GM23338 (cell line): ENCODE data around the gene COX6B1. TPM values are rescaled to one million over a fixed set of nuclear protein-coding genes. Genes with fewer than 3 reads are reported as not detected.
A peak's percentile ranks its signal among the peaks of the same experiment; 100 is the strongest.
"Not testable (repeated sequence)": the region's sequence is repeated elsewhere in the genome, so short reads cannot be mapped to it uniquely, and the experiment has no call there.

ENCODE experiments used
- ATAC-seq: fragments of 200-7000 bp; cut with Tn5 transposase; 3 replicates; pipeline ENCODE4 v1.9.1; 2020
- DNase-seq: peaks from one replicate; pipeline ENCODE4 v3.0.0-alpha.2; 2015; ENCODE audit warnings: low spot score
- H2AFZ ChIP-seq: fragments of 200-600 bp; sonication (generic); 2 replicates; pipeline ENCODE4 v1.8.0; 2016; ENCODE audit warnings: antibody characterized with exemption, mild to moderate bottlenecking, moderate library complexity
- H3F3A ChIP-seq: fragments of 200-600 bp; sonication (generic); replicated peaks from 2 replicates; pipeline ENCODE4 v1.8.0; 2017; ENCODE audit warnings: antibody characterized with exemption, mixed run types, low read depth
- H3K27ac ChIP-seq: fragments of 200-600 bp; sonication (generic); 2 replicates; pipeline ENCODE4 v1.6.1; 2016; ENCODE audit warnings: low read depth
- H3K27me3 ChIP-seq: fragments of 200-600 bp; sonication (generic); 2 replicates; pipeline ENCODE4 v1.8.0; 2016; ENCODE audit warnings: mild to moderate bottlenecking, mixed run types, moderate library complexity; ENCODE audit not compliant: insufficient read depth
- H3K36me3 ChIP-seq: fragments of 200-600 bp; sonication (generic); 2 replicates; pipeline ENCODE4 v1.8.0; 2016; ENCODE audit warnings: mild to moderate bottlenecking; ENCODE audit not compliant: insufficient read depth
- H3K4me1 ChIP-seq: fragments of 200-600 bp; sonication (generic); 2 replicates; pipeline ENCODE4 v1.8.0; 2016; ENCODE audit warnings: mild to moderate bottlenecking, moderate library complexity; ENCODE audit not compliant: insufficient read depth
- H3K4me2 ChIP-seq: fragments of 200-600 bp; sonication (generic); 2 replicates; pipeline ENCODE4 v1.7.1; 2017; ENCODE audit warnings: mixed run types
- H3K4me3 ChIP-seq: fragments of 200-600 bp; sonication (generic); 2 replicates; pipeline ENCODE4 v1.6.1; 2016; ENCODE audit warnings: mixed run types
- H3K79me2 ChIP-seq: fragments of 200-600 bp; sonication (generic); replicated peaks from 2 replicates; pipeline ENCODE4 v1.8.0; 2017; ENCODE audit warnings: mild to moderate bottlenecking; ENCODE audit not compliant: insufficient read depth
- H3K9me2 ChIP-seq: fragments of 200-600 bp; sonication (generic); 2 replicates; pipeline ENCODE4 v1.8.0; 2017; ENCODE audit not compliant: insufficient read depth
- H4K20me1 ChIP-seq: fragments of 200-600 bp; sonication (generic); replicated peaks from 2 replicates; pipeline ENCODE4 v1.8.0; 2017; ENCODE audit warnings: mild to moderate bottlenecking; ENCODE audit not compliant: insufficient read depth
- H3K27ac Mint-ChIP-seq: 2 replicates; pipeline ENCODE4 v1.8.0; 2020; ENCODE audit warnings: inconsistent platforms, mild to moderate bottlenecking, moderate library complexity, mixed read lengths
- H3K27me3 Mint-ChIP-seq: 3 replicates; pipeline ENCODE4 v1.8.0; 2022; ENCODE audit warnings: low read depth, mild to moderate bottlenecking, moderate library complexity, mixed read lengths, inconsistent platforms; ENCODE audit not compliant: insufficient read depth, poor library complexity
- H3K36me3 Mint-ChIP-seq: 3 replicates; pipeline ENCODE4 v1.8.0; 2021; ENCODE audit warnings: low read depth, mild to moderate bottlenecking, inconsistent platforms, moderate library complexity, mixed read lengths
- H3K4me1 Mint-ChIP-seq: 3 replicates; pipeline ENCODE4 v1.8.0; 2020; ENCODE audit warnings: mild to moderate bottlenecking, inconsistent platforms, mixed read lengths
- H3K4me3 Mint-ChIP-seq: 3 replicates; pipeline ENCODE4 v1.8.0; 2021; ENCODE audit warnings: moderate library complexity, mild to moderate bottlenecking, inconsistent platforms, mixed read lengths
- H3K9me3 Mint-ChIP-seq: 3 replicates; pipeline ENCODE4 v1.8.0; 2020; ENCODE audit warnings: moderate library complexity, mild to moderate bottlenecking, inconsistent platforms, mixed read lengths
- CREB1 ChIP-seq: fragments of 250-450 bp; sonication (Bioruptor Pico); IDR thresholded peaks from 2 replicates; pipeline ENCODE4 v1.5.0; 2020; ENCODE audit warnings: low read depth, mild to moderate bottlenecking, moderate library complexity
- JUNB ChIP-seq: IDR thresholded peaks from one replicate; pipeline ENCODE4 v1.6.1; 2016; ENCODE audit warnings: antibody characterized with exemption; ENCODE audit not compliant: unreplicated experiment
- ZNF114 ChIP-seq: fragments of 250-450 bp; sonication (Bioruptor Pico); IDR thresholded peaks from 2 replicates; pipeline ENCODE4 v1.5.0; 2020; ENCODE audit warnings: mild to moderate bottlenecking, moderate library complexity
- ZNF331 ChIP-seq: fragments of 250-450 bp; sonication (Bioruptor Pico); IDR thresholded peaks from 2 replicates; pipeline ENCODE4 v1.5.0; 2020; ENCODE audit warnings: low read depth, mild to moderate bottlenecking, moderate library complexity
- polyA plus RNA-seq: library from polyadenylated mRNA; unstranded; fragments of >200 nt; fragmentation: Nextera tagmentation; extraction: Ambion mirVana; gene quantifications from 2 replicates; pipeline ENCODE4 v1.2.1, GENCODE V29; 2016
- total RNA-seq: library from RNA; depleted of rRNA; stranded (reverse); fragments of >200 nt; shearing (Covaris generic); gene quantifications from 2 replicates; pipeline ENCODE4 v1.2.3, GENCODE V29; 2014
- TF ChIP-seq, protein P1 (sequence below): IDR thresholded peaks from 2 replicates; pipeline ENCODE4 v1.6.1; 2016; ENCODE audit warnings: antibody characterized with exemption
- TF ChIP-seq, protein P2 (sequence below): fragments of 250-450 bp; sonication (Bioruptor Pico); IDR thresholded peaks from 2 replicates; pipeline ENCODE4 v1.5.0; 2020; ENCODE audit warnings: mild to moderate bottlenecking, moderate library complexity

The COX6B1 gene
- total and polyA plus RNA-seq, 2 experiments from 2014 or later = 564 to 1,532 TPM

GRCh38 chr19:35675589-35676140 is 27.5 kb downstream of the COX6B1 start:
- TF ChIP-seq, protein P1, sequence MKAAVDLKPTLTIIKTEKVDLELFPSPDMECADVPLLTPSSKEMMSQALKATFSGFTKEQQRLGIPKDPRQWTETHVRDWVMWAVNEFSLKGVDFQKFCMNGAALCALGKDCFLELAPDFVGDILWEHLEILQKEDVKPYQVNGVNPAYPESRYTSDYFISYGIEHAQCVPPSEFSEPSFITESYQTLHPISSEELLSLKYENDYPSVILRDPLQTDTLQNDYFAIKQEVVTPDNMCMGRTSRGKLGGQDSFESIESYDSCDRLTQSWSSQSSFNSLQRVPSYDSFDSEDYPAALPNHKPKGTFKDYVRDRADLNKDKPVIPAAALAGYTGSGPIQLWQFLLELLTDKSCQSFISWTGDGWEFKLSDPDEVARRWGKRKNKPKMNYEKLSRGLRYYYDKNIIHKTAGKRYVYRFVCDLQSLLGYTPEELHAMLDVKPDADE = no peak
- no peak for TF ChIP-seq JUNB
- no peak for TF ChIP-seq CREB1
- no peak for TF ChIP-seq ZNF114
- no peak for DNase-seq

GRCh38 chr19:35689836-35690235 is 41.7 kb downstream of the COX6B1 start:
- no peak overlapping the region for H3K4me2 ChIP-seq
- DNase-seq (no peak), ATAC-seq (no peak)
- no peaks in the 10 kb centered on the region for H4K20me1 ChIP-seq
- no peak overlapping the region for H3K4me3 ChIP-seq
- no peaks in the 10 kb centered on the region for H3F3A ChIP-seq
- TF ChIP-seq, protein P2, sequence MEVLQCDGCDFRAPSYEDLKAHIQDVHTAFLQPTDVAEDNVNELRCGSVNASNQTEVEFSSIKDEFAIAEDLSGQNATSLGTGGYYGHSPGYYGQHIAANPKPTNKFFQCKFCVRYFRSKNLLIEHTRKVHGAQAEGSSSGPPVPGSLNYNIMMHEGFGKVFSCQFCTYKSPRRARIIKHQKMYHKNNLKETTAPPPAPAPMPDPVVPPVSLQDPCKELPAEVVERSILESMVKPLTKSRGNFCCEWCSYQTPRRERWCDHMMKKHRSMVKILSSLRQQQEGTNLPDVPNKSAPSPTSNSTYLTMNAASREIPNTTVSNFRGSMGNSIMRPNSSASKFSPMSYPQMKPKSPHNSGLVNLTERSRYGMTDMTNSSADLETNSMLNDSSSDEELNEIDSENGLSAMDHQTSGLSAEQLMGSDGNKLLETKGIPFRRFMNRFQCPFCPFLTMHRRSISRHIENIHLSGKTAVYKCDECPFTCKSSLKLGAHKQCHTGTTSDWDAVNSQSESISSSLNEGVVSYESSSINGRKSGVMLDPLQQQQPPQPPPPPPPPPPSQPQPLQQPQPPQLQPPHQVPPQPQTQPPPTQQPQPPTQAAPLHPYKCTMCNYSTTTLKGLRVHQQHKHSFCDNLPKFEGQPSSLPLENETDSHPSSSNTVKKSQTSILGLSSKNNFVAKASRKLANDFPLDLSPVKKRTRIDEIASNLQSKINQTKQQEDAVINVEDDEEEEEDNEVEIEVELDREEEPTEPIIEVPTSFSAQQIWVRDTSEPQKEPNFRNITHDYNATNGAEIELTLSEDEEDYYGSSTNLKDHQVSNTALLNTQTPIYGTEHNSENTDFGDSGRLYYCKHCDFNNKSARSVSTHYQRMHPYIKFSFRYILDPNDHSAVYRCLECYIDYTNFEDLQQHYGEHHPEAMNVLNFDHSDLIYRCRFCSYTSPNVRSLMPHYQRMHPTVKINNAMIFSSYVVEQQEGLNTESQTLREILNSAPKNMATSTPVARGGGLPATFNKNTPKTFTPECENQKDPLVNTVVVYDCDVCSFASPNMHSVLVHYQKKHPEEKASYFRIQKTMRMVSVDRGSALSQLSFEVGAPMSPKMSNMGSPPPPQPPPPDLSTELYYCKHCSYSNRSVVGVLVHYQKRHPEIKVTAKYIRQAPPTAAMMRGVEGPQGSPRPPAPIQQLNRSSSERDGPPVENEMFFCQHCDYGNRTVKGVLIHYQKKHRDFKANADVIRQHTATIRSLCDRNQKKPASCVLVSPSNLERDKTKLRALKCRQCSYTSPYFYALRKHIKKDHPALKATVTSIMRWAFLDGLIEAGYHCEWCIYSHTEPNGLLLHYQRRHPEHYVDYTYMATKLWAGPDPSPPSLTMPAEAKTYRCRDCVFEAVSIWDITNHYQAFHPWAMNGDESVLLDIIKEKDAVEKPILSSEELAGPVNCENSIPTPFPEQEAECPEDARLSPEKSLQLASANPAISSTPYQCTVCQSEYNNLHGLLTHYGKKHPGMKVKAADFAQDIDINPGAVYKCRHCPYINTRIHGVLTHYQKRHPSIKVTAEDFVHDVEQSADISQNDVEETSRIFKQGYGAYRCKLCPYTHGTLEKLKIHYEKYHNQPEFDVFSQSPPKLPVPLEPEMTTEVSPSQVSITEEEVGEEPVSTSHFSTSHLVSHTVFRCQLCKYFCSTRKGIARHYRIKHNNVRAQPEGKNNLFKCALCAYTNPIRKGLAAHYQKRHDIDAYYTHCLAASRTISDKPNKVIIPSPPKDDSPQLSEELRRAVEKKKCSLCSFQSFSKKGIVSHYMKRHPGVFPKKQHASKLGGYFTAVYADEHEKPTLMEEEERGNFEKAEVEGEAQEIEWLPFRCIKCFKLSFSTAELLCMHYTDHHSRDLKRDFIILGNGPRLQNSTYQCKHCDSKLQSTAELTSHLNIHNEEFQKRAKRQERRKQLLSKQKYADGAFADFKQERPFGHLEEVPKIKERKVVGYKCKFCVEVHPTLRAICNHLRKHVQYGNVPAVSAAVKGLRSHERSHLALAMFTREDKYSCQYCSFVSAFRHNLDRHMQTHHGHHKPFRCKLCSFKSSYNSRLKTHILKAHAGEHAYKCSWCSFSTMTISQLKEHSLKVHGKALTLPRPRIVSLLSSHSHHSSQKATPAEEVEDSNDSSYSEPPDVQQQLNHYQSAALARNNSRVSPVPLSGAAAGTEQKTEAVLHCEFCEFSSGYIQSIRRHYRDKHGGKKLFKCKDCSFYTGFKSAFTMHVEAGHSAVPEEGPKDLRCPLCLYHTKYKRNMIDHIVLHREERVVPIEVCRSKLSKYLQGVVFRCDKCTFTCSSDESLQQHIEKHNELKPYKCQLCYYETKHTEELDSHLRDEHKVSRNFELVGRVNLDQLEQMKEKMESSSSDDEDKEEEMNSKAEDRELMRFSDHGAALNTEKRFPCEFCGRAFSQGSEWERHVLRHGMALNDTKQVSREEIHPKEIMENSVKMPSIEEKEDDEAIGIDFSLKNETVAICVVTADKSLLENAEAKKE (CRISPR knock-in tag) = no peak
- TF ChIP-seq ZNF331 (CRISPR knock-in tag) = no peak
- TF ChIP-seq, protein P1 = no peak
- Mint-ChIP-seq H3K9me3 (peaks cover 3% of the 10 kb centered on the region; the same call in 1 of the 3 replicates), H3K36me3 (no peaks in the 10 kb centered on the region), H3K4me1 (peaks cover 5% of the 10 kb centered on the region; the same call in 2 of the 3 replicates), H3K4me3 (no peak overlapping the region), H3K27ac (no peak overlapping the region), H3K27me3 (peaks cover 5% of the 10 kb centered on the region)
- H2AFZ ChIP-seq = no peak overlapping the region
- no peaks in the 10 kb centered on the region for H3K79me2 ChIP-seq
- no peak overlapping the region for H3K27ac ChIP-seq
- H3K27me3 ChIP-seq = no peaks in the 10 kb centered on the region
- no peaks in the 10 kb centered on the region for H3K36me3 ChIP-seq
- H3K4me1 ChIP-seq = no peaks in the 10 kb centered on the region; the same call in 1 of the 2 replicates
- no peaks in the 10 kb centered on the region for H3K9me2 ChIP-seq

More at GRCh38 chr19:35675589-35676140, 27.5 kb downstream of the COX6B1 start:
- H3K9me2 ChIP-seq = no peaks in the 10 kb centered on the region
- ATAC-seq = no peak
- H3K27ac Mint-ChIP-seq = no peak overlapping the region
- H3K9me3 Mint-ChIP-seq = no peaks in the 10 kb centered on the region; the same call in 2 of the 3 replicates
- no peak overlapping the region for H3K4me3 Mint-ChIP-seq
- no peaks in the 10 kb centered on the region for H3K27me3 ChIP-seq
- no peaks in the 10 kb centered on the region for H3K79me2 ChIP-seq
- H3K36me3 ChIP-seq = no peaks in the 10 kb centered on the region
- H3K4me2 ChIP-seq = no peak overlapping the region
- no peaks in the 10 kb centered on the region; the same call in 2 of the 3 replicates for H3K36me3 Mint-ChIP-seq
- H3K4me3 ChIP-seq = no peak overlapping the region
- H4K20me1 ChIP-seq = no peaks in the 10 kb centered on the region
- 0 out of 2 replicates have a peak, but pooled peaks cover 3% of the 10 kb centered on the region for H3F3A ChIP-seq
- no peaks in the 10 kb centered on the region; the same call in 1 of the 2 replicates for H3K4me1 ChIP-seq
- H3K27me3 Mint-ChIP-seq = peaks cover 14% of the 10 kb centered on the region
- peaks cover 3% of the 10 kb centered on the region; the same call in 1 of the 3 replicates for H3K4me1 Mint-ChIP-seq
- H2AFZ ChIP-seq = no peak overlapping the region
- no peak overlapping the region for H3K27ac ChIP-seq

DNA sequence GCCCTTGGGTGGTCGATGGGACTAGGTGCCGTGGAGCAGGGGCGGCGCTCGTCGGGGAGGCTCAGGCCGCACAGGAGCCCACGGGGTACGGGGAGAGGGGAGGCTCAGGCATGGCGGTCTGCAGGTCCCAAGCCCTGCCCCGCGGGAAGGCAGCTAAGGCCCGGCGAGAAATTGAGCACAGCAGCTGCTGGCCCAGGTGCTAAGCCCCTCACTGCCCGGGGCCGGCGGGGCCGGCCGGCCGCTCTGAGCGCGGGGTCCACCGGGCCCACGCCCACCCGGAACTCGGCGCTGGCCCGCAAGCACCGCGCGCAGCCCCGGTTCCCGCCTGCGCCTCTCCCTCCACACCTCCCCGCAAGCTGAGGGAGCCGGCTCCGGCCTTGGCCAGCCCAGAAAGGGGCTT is 43.0 kb downstream of the COX6B1 start:
- not testable (repeated sequence) for H3K36me3 ChIP-seq, H4K20me1 ChIP-seq, ATAC-seq, H3K27ac Mint-ChIP-seq, H3K4me3 ChIP-seq, H3F3A ChIP-seq, H3K4me1 ChIP-seq, H3K4me3 Mint-ChIP-seq, DNase-seq, H3K36me3 Mint-ChIP-seq, H3K9me2 ChIP-seq, H3K4me2 ChIP-seq, H3K4me1 Mint-ChIP-seq, H3K79me2 ChIP-seq, H3K9me3 Mint-ChIP-seq, H3K27ac ChIP-seq, H3K27me3 ChIP-seq, H3K27me3 Mint-ChIP-seq
- H2AFZ ChIP-seq = 0 out of 2 replicates have a peak overlapping the region, but pooled peaks have one; percentile 47
